ENCODE data around the gene QRICH1. TPM values are rescaled to one million over a fixed set of nuclear protein-coding genes. Genes with fewer than 3 reads are reported as not detected.

The QRICH1 gene
- polyA plus RNA-seq, 1 of the 3 experiments (the other 2 are of a cell fraction) = 58.5 TPM

- TF ChIP-seq, protein P1, sequence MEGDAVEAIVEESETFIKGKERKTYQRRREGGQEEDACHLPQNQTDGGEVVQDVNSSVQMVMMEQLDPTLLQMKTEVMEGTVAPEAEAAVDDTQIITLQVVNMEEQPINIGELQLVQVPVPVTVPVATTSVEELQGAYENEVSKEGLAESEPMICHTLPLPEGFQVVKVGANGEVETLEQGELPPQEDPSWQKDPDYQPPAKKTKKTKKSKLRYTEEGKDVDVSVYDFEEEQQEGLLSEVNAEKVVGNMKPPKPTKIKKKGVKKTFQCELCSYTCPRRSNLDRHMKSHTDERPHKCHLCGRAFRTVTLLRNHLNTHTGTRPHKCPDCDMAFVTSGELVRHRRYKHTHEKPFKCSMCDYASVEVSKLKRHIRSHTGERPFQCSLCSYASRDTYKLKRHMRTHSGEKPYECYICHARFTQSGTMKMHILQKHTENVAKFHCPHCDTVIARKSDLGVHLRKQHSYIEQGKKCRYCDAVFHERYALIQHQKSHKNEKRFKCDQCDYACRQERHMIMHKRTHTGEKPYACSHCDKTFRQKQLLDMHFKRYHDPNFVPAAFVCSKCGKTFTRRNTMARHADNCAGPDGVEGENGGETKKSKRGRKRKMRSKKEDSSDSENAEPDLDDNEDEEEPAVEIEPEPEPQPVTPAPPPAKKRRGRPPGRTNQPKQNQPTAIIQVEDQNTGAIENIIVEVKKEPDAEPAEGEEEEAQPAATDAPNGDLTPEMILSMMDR (IDR thresholded peaks at IDR 0.05) = no peak
Measured at GRCh38 chr3:49092938-49093852, 676 bp downstream of the QRICH1 start (continued).

DNA sequence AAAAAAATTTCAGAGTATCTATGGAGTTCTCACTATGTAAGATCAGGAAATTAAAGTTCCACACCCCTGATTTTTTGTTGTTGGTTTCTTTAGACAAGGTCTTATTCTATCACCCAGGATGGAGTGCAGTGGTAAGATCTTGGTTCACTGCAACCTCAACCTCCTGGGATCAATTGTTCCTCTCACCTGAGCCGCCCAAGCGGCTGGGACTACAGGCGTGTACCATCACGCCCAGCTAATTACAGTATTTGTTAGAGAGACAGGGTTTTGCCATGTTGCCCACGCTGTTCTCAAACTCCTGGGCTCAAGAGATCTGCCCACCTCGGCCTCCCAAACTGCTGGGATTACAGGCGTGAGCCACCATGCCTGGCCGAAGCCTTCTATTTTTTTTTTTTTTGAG is 12.4 kb downstream of the QRICH1 start:
- no peak for DNase-seq
- CTCF ChIA-PET = interaction anchor here (2.2 kb wide), 1 partner anchor 12 kb away, joined by 6 read pairs; the partner anchor contains the start of gene QRICH1
- H4K20me1 ChIP-seq (ENCODE audit: insufficient read depth) = peaks cover 63% of the 10 kb centered on the region

More for the DNA sequence above, 12.4 kb downstream of the QRICH1 start:
- POLR2A ChIA-PET = interaction anchor here (0.7 kb wide), 1 partner anchor 259 kb away, joined by 3 read pairs; no protein-coding TSS in a partner anchor
- H3K27me3 ChIP-seq (ENCODE audit: insufficient read depth) = no peaks in the 10 kb centered on the region
- H3F3A ChIP-seq (replicated peaks; ENCODE audit: insufficient read depth) = no peaks in the 10 kb centered on the region
- H3K9me3 ChIP-seq = no peaks in the 10 kb centered on the region
- no peak overlapping the region for H2AFZ ChIP-seq (ENCODE audit: low read depth)
- H3K9me2 ChIP-seq = no peaks in the 10 kb centered on the region
- H3K4me1 ChIP-seq (ENCODE audit: control insufficient read depth in 1 of 2, insufficient read depth in 2 of 2, low read depth in 1 of 2, low read length in 1 of 2) = no peaks in the 10 kb centered on the region; a peak in 1 of 4 replicates
- H3K36me3 ChIP-seq (replicated peaks in 1 of 2; ENCODE audit: control insufficient read depth in 1 of 2, insufficient read depth in 2 of 2, low read length in 1 of 2) = peaks cover 13 to 25% of the 10 kb centered on the region in 2 experiments
- no peak overlapping the region for H3K4me3 ChIP-seq (ENCODE audit: low read depth in 2 of 2, low read length in 1 of 2)
- H3K79me2 ChIP-seq (ENCODE audit: insufficient read depth) = peaks cover 99% of the 10 kb centered on the region
- H3K27ac ChIP-seq (ENCODE audit: low read depth in 2 of 2, low read length in 1 of 2) = no peak overlapping the region
- H3K9ac ChIP-seq = no peak overlapping the region
- no peak for TF ChIP-seq JUND (IDR thresholded peaks at IDR 0.05)
- TF ChIP-seq REST (IDR thresholded peaks at IDR 0.05; ENCODE audit: low read depth, low read length) = no peak
- no peak for TF ChIP-seq RFX5 (IDR thresholded peaks at IDR 0.05; ENCODE audit: low read length)
- TF ChIP-seq FOXJ3 (CRISPR knock-in tag; IDR thresholded peaks at IDR 0.05) = no peak
- no peak for TF ChIP-seq GABPA (IDR thresholded peaks at IDR 0.05; ENCODE audit: low read depth)
- TF ChIP-seq CHD2 (IDR thresholded peaks at IDR 0.05; ENCODE audit: low read length, partially characterized antibody) = no peak
- no peak overlapping the region for H3K4me2 ChIP-seq
- 99% methylated on average over 8 of the region's 8 CpGs for WGBS (ENCODE audit: low lambda C conversion rate)

Measured in SK-N-SH (cell line).